HCT116 (cell line): ENCODE data around the gene ATOX1.

Experiments used
- CEBPB ChIP-seq: IDR thresholded peaks from 2 replicates; pipeline ENCODE4 v1.6.1; 2012; ENCODE audit warnings: low read depth
- CTCF ChIP-seq, 3 experiments: fragments of 200-600 bp in 1 of 3; sonication (generic) in 1 of 3; IDR thresholded peaks in 2 of 3; conservative IDR thresholded peaks in 1 of 3; 2 replicates each; pipeline ENCODE4 v1.5.1; 2012 to 2017; ENCODE audit warnings: low read depth in 2 of 3, low read length in 2 of 3, antibody characterized with exemption in 1 of 3, borderline replicate concordance in 1 of 3, control low read depth in 1 of 3, mild to moderate bottlenecking in 1 of 3, mixed read lengths in 1 of 3, mixed run types in 1 of 3, moderate library complexity in 1 of 3; ENCODE audit not compliant: insufficient read depth in 1 of 3
- ELF1 ChIP-seq: IDR thresholded peaks from 2 replicates; pipeline ENCODE4 v1.6.1; 2012; ENCODE audit warnings: low read depth, borderline replicate concordance
- EZH2 ChIP-seq: fragments of 200-600 bp; sonication (generic); IDR thresholded peaks from 2 replicates; pipeline ENCODE4 v1.6.1; 2017; ENCODE audit warnings: antibody characterized with exemption, mixed run types
- EZH2phosphoT487 ChIP-seq: fragments of 200-600 bp; IDR thresholded peaks from 2 replicates; pipeline ENCODE4 v1.6.1; 2018; ENCODE audit warnings: antibody characterized with exemption, borderline replicate concordance
- POLR2A ChIP-seq: IDR thresholded peaks from 2 replicates; pipeline ENCODE4 v1.7.0; 2011; ENCODE audit warnings: borderline replicate concordance; ENCODE audit not compliant: insufficient read depth, insufficient read length; ENCODE audit errors: extremely low read depth
- RAD21 ChIP-seq: IDR thresholded peaks from 2 replicates; pipeline ENCODE4 v1.6.1; 2012; ENCODE audit warnings: low read depth, mild to moderate bottlenecking
- SRF ChIP-seq: IDR thresholded peaks from 2 replicates; pipeline ENCODE4 v1.6.1; 2012; ENCODE audit warnings: low read depth
- YY1 ChIP-seq: IDR thresholded peaks from 2 replicates; pipeline ENCODE4 v1.6.1; 2011; ENCODE audit warnings: low read length, low read depth, moderate library complexity, mild to moderate bottlenecking; ENCODE audit not compliant: insufficient replicate concordance; ENCODE audit errors: extremely low read depth
- ZNF274 ChIP-seq: fragments of 200-500 bp; sonication (Bioruptor generic); IDR thresholded peaks from 2 replicates; pipeline ENCODE4 v1.6.1; 2014; ENCODE audit warnings: mild to moderate bottlenecking, low read depth, low read length, inconsistent platforms
- TF ChIP-seq, protein P1 (sequence below): IDR thresholded peaks from 2 replicates; pipeline ENCODE4 v1.6.1; 2012; ENCODE audit warnings: low read depth
- TF ChIP-seq, protein P2 (sequence below): IDR thresholded peaks from 2 replicates; pipeline ENCODE4 v1.6.1; 2011; ENCODE audit warnings: mild to moderate bottlenecking, low read length, moderate library complexity; ENCODE audit not compliant: insufficient replicate concordance; ENCODE audit errors: extremely low read depth

GRCh38 chr5:151724360-151724759 lies 34.1 kb downstream of the ATOX1 start:
- no peak for TF ChIP-seq CTCF (IDR thresholded peaks at IDR 0.05 in 2 of 3, conservative IDR thresholded peaks at IDR 0.05 in 1 of 3; ENCODE audit: borderline replicate concordance in 1 of 3, insufficient read depth in 1 of 3, low read depth in 2 of 3, low read length in 2 of 3)
- TF ChIP-seq EZH2phosphoT487: no peak
- TF ChIP-seq POLR2A: no peak
- TF ChIP-seq, protein P1, sequence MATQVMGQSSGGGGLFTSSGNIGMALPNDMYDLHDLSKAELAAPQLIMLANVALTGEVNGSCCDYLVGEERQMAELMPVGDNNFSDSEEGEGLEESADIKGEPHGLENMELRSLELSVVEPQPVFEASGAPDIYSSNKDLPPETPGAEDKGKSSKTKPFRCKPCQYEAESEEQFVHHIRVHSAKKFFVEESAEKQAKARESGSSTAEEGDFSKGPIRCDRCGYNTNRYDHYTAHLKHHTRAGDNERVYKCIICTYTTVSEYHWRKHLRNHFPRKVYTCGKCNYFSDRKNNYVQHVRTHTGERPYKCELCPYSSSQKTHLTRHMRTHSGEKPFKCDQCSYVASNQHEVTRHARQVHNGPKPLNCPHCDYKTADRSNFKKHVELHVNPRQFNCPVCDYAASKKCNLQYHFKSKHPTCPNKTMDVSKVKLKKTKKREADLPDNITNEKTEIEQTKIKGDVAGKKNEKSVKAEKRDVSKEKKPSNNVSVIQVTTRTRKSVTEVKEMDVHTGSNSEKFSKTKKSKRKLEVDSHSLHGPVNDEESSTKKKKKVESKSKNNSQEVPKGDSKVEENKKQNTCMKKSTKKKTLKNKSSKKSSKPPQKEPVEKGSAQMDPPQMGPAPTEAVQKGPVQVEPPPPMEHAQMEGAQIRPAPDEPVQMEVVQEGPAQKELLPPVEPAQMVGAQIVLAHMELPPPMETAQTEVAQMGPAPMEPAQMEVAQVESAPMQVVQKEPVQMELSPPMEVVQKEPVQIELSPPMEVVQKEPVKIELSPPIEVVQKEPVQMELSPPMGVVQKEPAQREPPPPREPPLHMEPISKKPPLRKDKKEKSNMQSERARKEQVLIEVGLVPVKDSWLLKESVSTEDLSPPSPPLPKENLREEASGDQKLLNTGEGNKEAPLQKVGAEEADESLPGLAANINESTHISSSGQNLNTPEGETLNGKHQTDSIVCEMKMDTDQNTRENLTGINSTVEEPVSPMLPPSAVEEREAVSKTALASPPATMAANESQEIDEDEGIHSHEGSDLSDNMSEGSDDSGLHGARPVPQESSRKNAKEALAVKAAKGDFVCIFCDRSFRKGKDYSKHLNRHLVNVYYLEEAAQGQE: no peak
- TF ChIP-seq EZH2: no peak
- TF ChIP-seq, protein P2, sequence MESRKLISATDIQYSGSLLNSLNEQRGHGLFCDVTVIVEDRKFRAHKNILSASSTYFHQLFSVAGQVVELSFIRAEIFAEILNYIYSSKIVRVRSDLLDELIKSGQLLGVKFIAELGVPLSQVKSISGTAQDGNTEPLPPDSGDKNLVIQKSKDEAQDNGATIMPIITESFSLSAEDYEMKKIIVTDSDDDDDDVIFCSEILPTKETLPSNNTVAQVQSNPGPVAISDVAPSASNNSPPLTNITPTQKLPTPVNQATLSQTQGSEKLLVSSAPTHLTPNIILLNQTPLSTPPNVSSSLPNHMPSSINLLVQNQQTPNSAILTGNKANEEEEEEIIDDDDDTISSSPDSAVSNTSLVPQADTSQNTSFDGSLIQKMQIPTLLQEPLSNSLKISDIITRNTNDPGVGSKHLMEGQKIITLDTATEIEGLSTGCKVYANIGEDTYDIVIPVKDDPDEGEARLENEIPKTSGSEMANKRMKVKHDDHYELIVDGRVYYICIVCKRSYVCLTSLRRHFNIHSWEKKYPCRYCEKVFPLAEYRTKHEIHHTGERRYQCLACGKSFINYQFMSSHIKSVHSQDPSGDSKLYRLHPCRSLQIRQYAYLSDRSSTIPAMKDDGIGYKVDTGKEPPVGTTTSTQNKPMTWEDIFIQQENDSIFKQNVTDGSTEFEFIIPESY: no peak
- TF ChIP-seq RAD21: no peak
- TF ChIP-seq ELF1: no peak
- TF ChIP-seq CEBPB: no peak
- no peak for TF ChIP-seq SRF
- no peak for TF ChIP-seq YY1
- no peak for TF ChIP-seq ZNF274
